H9 (cell line): ENCODE data around the gene LAIR1. TPM values are rescaled to one million over a fixed set of nuclear protein-coding genes. Genes with fewer than 3 reads are reported as not detected.

Experiments
- DNase-seq: peaks from one replicate; pipeline ENCODE4 v3.0.0-alpha.2; 2017
- H2AFZ ChIP-seq: one replicate; pipeline ENCODE4 v1.6.1; 2013; ENCODE audit warnings: mild to moderate bottlenecking, low read length, control low read depth, moderate library complexity
- H2AK5ac ChIP-seq: 2 replicates; pipeline ENCODE4 v1.6.1; 2013; ENCODE audit warnings: low read length, control low read depth, mixed read lengths; ENCODE audit not compliant: insufficient read length
- H2BK120ac ChIP-seq: one replicate; pipeline ENCODE4 v1.6.1; 2013; ENCODE audit warnings: low read depth, mild to moderate bottlenecking, low read length, control low read depth, inconsistent platforms; ENCODE audit not compliant: poor library complexity, severe bottlenecking
- H2BK12ac ChIP-seq: 2 replicates; pipeline ENCODE4 v1.6.1; 2013; ENCODE audit warnings: low read length, control low read depth, mixed read lengths, low read depth; ENCODE audit not compliant: insufficient read length
- H2BK15ac ChIP-seq: 2 replicates; pipeline ENCODE4 v1.6.1; 2013; ENCODE audit warnings: low read depth, low read length, control low read depth
- H2BK20ac ChIP-seq: one replicate; pipeline ENCODE4 v1.6.1; 2013; ENCODE audit warnings: low read depth, mild to moderate bottlenecking, low read length, control low read depth, inconsistent platforms; ENCODE audit not compliant: poor library complexity, severe bottlenecking
- H2BK5ac ChIP-seq: 2 replicates; pipeline ENCODE4 v1.6.1; 2013; ENCODE audit warnings: low read length, control low read depth, mixed read lengths; ENCODE audit not compliant: insufficient read length
- H3K14ac ChIP-seq: 2 replicates; pipeline ENCODE4 v1.6.1; 2013; ENCODE audit warnings: low read length, control low read depth; ENCODE audit not compliant: insufficient read depth
- H3K18ac ChIP-seq: 2 replicates; pipeline ENCODE4 v1.6.1; 2013; ENCODE audit warnings: low read depth, mild to moderate bottlenecking, mixed read lengths, low read length, control low read depth; ENCODE audit not compliant: insufficient read length
- H3K23ac ChIP-seq: 2 replicates; pipeline ENCODE4 v1.6.1; 2013; ENCODE audit warnings: low read length, control low read depth, mixed read lengths, low read depth; ENCODE audit not compliant: insufficient read length
- H3K23me2 ChIP-seq: 2 replicates; pipeline ENCODE4 v1.6.1; 2013; ENCODE audit warnings: low read depth, mild to moderate bottlenecking, mixed read lengths, low read length, control low read depth; ENCODE audit not compliant: insufficient read length, poor library complexity, severe bottlenecking
- H3K27ac ChIP-seq: 2 replicates; pipeline ENCODE4 v1.5.1; 2013; ENCODE audit warnings: low read length, control low read depth, mixed read lengths, low read depth; ENCODE audit not compliant: insufficient read length
- H3K27me3 ChIP-seq: 2 replicates; pipeline ENCODE4 v1.6.1; 2013; ENCODE audit warnings: low read length, control low read depth, inconsistent platforms; ENCODE audit not compliant: insufficient read depth
- H3K4ac ChIP-seq: 2 replicates; pipeline ENCODE4 v1.6.1; 2013; ENCODE audit warnings: low read depth, mild to moderate bottlenecking, control low read depth, inconsistent platforms, low read length, moderate library complexity
- H3K4me1 ChIP-seq: 2 replicates; pipeline ENCODE4 v1.6.1; 2013; ENCODE audit warnings: low read length, control low read depth, inconsistent platforms; ENCODE audit not compliant: insufficient read depth
- H3K4me2 ChIP-seq: 2 replicates; pipeline ENCODE4 v1.6.1; 2013; ENCODE audit warnings: low read length, control low read depth, mixed read lengths; ENCODE audit not compliant: insufficient read length, insufficient read depth
- H3K56ac ChIP-seq: 2 replicates; pipeline ENCODE4 v1.6.1; 2013; ENCODE audit warnings: low read depth, mild to moderate bottlenecking, mixed read lengths, low read length, control low read depth; ENCODE audit not compliant: insufficient read length
- H3K79me1 ChIP-seq: 2 replicates; pipeline ENCODE4 v1.6.1; 2013; ENCODE audit warnings: low read depth, mild to moderate bottlenecking, moderate library complexity, low read length, control low read depth, inconsistent platforms; ENCODE audit not compliant: insufficient read depth, poor library complexity, severe bottlenecking
- H3K79me2 ChIP-seq: 2 replicates; pipeline ENCODE4 v1.6.1; 2013; ENCODE audit warnings: low read length, control low read depth, inconsistent platforms; ENCODE audit not compliant: insufficient read depth
- H3K9ac ChIP-seq: 2 replicates; pipeline ENCODE4 v1.6.1; 2013; ENCODE audit warnings: low read length, control low read depth, mixed read lengths; ENCODE audit not compliant: insufficient read length; ENCODE audit errors: extremely low read depth
- H3K9me3 ChIP-seq: one replicate; pipeline ENCODE4 v1.6.1; 2013; ENCODE audit warnings: low read depth, low read length, inconsistent platforms; ENCODE audit not compliant: control insufficient read depth
- H3T11ph ChIP-seq: one replicate; pipeline ENCODE4 v1.6.1; 2013; ENCODE audit warnings: mild to moderate bottlenecking, low read length, control low read depth, inconsistent platforms
- H4K20me1 ChIP-seq: one replicate; pipeline ENCODE4 v1.6.1; 2013; ENCODE audit not compliant: control insufficient read depth, insufficient read length, insufficient read depth
- H4K5ac ChIP-seq: 2 replicates; pipeline ENCODE4 v1.6.1; 2013; ENCODE audit warnings: low read depth, mild to moderate bottlenecking, mixed read lengths, low read length, control low read depth; ENCODE audit not compliant: insufficient read length
- H4K8ac ChIP-seq: replicated peaks from 2 replicates; pipeline ENCODE4 v1.6.1; 2013; ENCODE audit warnings: low read length, control low read depth, mixed read lengths, low read depth; ENCODE audit not compliant: insufficient read length
- H4K91ac ChIP-seq: 2 replicates; pipeline ENCODE4 v1.6.1; 2013; ENCODE audit warnings: low read depth, mild to moderate bottlenecking, moderate library complexity, mixed read lengths, low read length, control low read depth; ENCODE audit not compliant: insufficient read length
- H3K27ac Mint-ChIP-seq, 3 experiments: 2 replicates in 2 of 3; 3 replicates in 1 of 3; pipeline ENCODE4 v1.8.0; 2020 to 2021; ENCODE audit warnings: mixed read lengths in 3 of 3, mild to moderate bottlenecking in 1 of 3, moderate library complexity in 1 of 3
- H3K27me3 Mint-ChIP-seq: 2 replicates; pipeline ENCODE4 v1.8.0; 2021; ENCODE audit warnings: low read depth, mild to moderate bottlenecking, moderate library complexity, mixed read lengths
- H3K36me3 Mint-ChIP-seq, 3 experiments: 2 replicates in 2 of 3; 3 replicates in 1 of 3; pipeline ENCODE4 v1.8.0; 2020 to 2021; ENCODE audit warnings: low read depth in 3 of 3, mixed read lengths in 3 of 3; ENCODE audit not compliant: insufficient read depth in 1 of 3
- H3K4me1 Mint-ChIP-seq, 2 experiments: 2 replicates each; pipeline ENCODE4 v1.8.0; 2020; ENCODE audit warnings: mixed read lengths in 2 of 2
- H3K4me3 Mint-ChIP-seq, 2 experiments: 2 replicates in 1 of 2; 3 replicates in 1 of 2; pipeline ENCODE4 v1.8.0; 2020 to 2021; ENCODE audit warnings: mild to moderate bottlenecking in 2 of 2, mixed read lengths in 2 of 2, moderate library complexity in 1 of 2
- H3K9me3 Mint-ChIP-seq, 2 experiments: 2 replicates in 1 of 2; 3 replicates in 1 of 2; pipeline ENCODE4 v1.8.0; 2020; ENCODE audit warnings: mild to moderate bottlenecking in 2 of 2, mixed read lengths in 2 of 2, moderate library complexity in 1 of 2
- WGBS: extraction: QIAGEN DNeasy Blood & Tissue Kit; methylation state at CpG from one replicate; pipeline ENCODE4 v1.1.7; 2013; ENCODE audit warnings: missing lambda C conversion rate, low lambda C conversion rate, mixed read lengths; ENCODE audit not compliant: insufficient read length; ENCODE audit errors: extremely low coverage; 5-methylcytosine and 5-hydroxymethylcytosine counted together
- total RNA-seq: library from RNA; stranded (reverse); gene quantifications from 2 replicates; pipeline ENCODE4 v1.2.1, GENCODE V29; 2021
- TF ChIP-seq, protein P1 (sequence below): fragments of 200-600 bp; sonication (generic); conservative IDR thresholded peaks from 3 replicates; pipeline ENCODE4 v1.8.0; 2021; ENCODE audit warnings: antibody characterized with exemption, mild to moderate bottlenecking

Gene LAIR1
- total RNA-seq, 1 experiment from 2014 or later: not detected

DNA sequence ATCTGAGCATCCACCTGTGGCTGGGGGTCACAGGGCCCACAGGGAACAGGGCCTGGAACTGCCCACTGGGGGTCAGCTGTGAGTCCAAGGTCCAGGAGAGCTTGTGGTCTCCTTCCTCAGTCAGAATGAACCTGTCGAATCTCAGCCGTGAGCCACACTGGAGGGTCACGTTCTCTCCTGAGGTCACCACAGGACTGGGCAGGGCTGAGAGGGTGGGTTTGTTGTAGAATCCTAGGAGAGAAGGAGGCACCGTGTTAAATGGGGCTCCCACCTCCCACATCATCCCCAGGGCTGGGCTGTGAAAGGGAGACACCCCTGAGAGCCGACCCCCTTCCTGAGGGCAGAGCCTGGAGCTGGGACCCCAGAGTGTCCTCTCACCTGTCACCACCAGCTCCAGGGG lies 53.2 kb downstream of the LAIR1 start:
- no peak overlapping the region for H3K23ac ChIP-seq
- no peak overlapping the region for H3K4me2 ChIP-seq
- H3K27ac Mint-ChIP-seq: no peak overlapping the region
- no peak overlapping the region for H2BK15ac ChIP-seq
- H3K14ac ChIP-seq: no peak overlapping the region
- H2BK12ac ChIP-seq: no peak overlapping the region
- H3K27me3 ChIP-seq: no peaks in the 10 kb centered on the region
- H4K91ac ChIP-seq: no peak overlapping the region
- H3T11ph ChIP-seq: no peak overlapping the region
- no peak overlapping the region for H4K8ac ChIP-seq
- H3K9me3 ChIP-seq: no peaks in the 10 kb centered on the region
- no peak overlapping the region for H2AFZ ChIP-seq
- H3K27ac ChIP-seq: no peak overlapping the region
- H2AK5ac ChIP-seq: no peak overlapping the region
- no peaks in the 10 kb centered on the region for H3K23me2 ChIP-seq
- H3K9me3 Mint-ChIP-seq: peaks cover 4 to 71% of the 10 kb centered on the region in 2 experiments
- DNase-seq: no peak
- no peaks in the 10 kb centered on the region for H3K79me1 ChIP-seq
- no peak overlapping the region for H2BK5ac ChIP-seq
- TF ChIP-seq, protein P1, sequence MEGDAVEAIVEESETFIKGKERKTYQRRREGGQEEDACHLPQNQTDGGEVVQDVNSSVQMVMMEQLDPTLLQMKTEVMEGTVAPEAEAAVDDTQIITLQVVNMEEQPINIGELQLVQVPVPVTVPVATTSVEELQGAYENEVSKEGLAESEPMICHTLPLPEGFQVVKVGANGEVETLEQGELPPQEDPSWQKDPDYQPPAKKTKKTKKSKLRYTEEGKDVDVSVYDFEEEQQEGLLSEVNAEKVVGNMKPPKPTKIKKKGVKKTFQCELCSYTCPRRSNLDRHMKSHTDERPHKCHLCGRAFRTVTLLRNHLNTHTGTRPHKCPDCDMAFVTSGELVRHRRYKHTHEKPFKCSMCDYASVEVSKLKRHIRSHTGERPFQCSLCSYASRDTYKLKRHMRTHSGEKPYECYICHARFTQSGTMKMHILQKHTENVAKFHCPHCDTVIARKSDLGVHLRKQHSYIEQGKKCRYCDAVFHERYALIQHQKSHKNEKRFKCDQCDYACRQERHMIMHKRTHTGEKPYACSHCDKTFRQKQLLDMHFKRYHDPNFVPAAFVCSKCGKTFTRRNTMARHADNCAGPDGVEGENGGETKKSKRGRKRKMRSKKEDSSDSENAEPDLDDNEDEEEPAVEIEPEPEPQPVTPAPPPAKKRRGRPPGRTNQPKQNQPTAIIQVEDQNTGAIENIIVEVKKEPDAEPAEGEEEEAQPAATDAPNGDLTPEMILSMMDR: no peak
- no peak overlapping the region for H4K5ac ChIP-seq
- peaks cover 34% of the 10 kb centered on the region for H3K27me3 Mint-ChIP-seq
- no peaks in the 10 kb centered on the region for H3K79me2 ChIP-seq
- no peak overlapping the region for H3K9ac ChIP-seq
- H3K18ac ChIP-seq: no peak overlapping the region
- H3K4ac ChIP-seq: no peak overlapping the region
- no peaks in the 10 kb centered on the region for H4K20me1 ChIP-seq
- no peaks in the 10 kb centered on the region for H3K4me1 ChIP-seq
- WGBS: no CpG with 5 or more reads among the region's 5 CpGs
- H2BK20ac ChIP-seq: no peak overlapping the region
- no peak overlapping the region for H2BK120ac ChIP-seq
- no peak overlapping the region for H3K56ac ChIP-seq
- no peaks in the 10 kb centered on the region for H3K4me1 Mint-ChIP-seq
- H3K4me3 Mint-ChIP-seq: no peak overlapping the region
- H3K36me3 Mint-ChIP-seq: no peaks in the 10 kb centered on the region
